Loucy (cell line): ENCODE data around the gene DNAJC28.

Source experiments
- H2AFZ ChIP-seq: fragments of 200-600 bp; sonication (generic); 2 replicates; pipeline ENCODE4 v1.6.0; 2016; ENCODE audit warnings: antibody characterized with exemption, mild to moderate bottlenecking, low read length, moderate library complexity
- H3F3A ChIP-seq: fragments of 200-600 bp; 2 replicates; pipeline ENCODE4 v1.6.0; 2016; ENCODE audit warnings: antibody characterized with exemption, low read depth, mild to moderate bottlenecking
- H3K27me3 ChIP-seq: fragments of 200-600 bp; sonication (generic); 2 replicates; pipeline ENCODE4 v1.6.1; 2014; ENCODE audit warnings: low read length, mild to moderate bottlenecking; ENCODE audit not compliant: insufficient read depth, poor library complexity, severe bottlenecking
- H3K36me3 ChIP-seq: fragments of 200-600 bp; sonication (generic); 2 replicates; pipeline ENCODE4 v1.6.1; 2016; ENCODE audit warnings: low read length; ENCODE audit not compliant: insufficient read depth
- H3K4me1 ChIP-seq: fragments of 200-600 bp; sonication (generic); 2 replicates; pipeline ENCODE4 v1.5.1; 2014; ENCODE audit warnings: low read length, mild to moderate bottlenecking; ENCODE audit not compliant: insufficient read depth, poor library complexity, severe bottlenecking
- H3K4me2 ChIP-seq: fragments of 200-600 bp; sonication (generic); 2 replicates; pipeline ENCODE4 v1.6.0; 2014; ENCODE audit warnings: antibody characterized with exemption, low read length, low read depth, mild to moderate bottlenecking; ENCODE audit not compliant: poor library complexity, severe bottlenecking
- H3K4me3 ChIP-seq: fragments of 200-600 bp; sonication (generic); 2 replicates; pipeline ENCODE4 v1.5.1; 2014; ENCODE audit warnings: low read length, mild to moderate bottlenecking, mixed read lengths; ENCODE audit not compliant: poor library complexity, severe bottlenecking
- H3K79me2 ChIP-seq: fragments of 200-600 bp; sonication (generic); 2 replicates; pipeline ENCODE4 v1.6.1; 2014; ENCODE audit warnings: low read length; ENCODE audit not compliant: insufficient read depth
- H3K9ac ChIP-seq: fragments of 200-600 bp; sonication (generic); 2 replicates; pipeline ENCODE4 v1.6.0; 2014; ENCODE audit warnings: mild to moderate bottlenecking, low read depth, low read length, moderate library complexity; ENCODE audit not compliant: poor library complexity, severe bottlenecking
- H3K9me2 ChIP-seq: fragments of 200-600 bp; sonication (generic); replicated peaks from 2 replicates; pipeline ENCODE4 v1.6.1; 2016; ENCODE audit warnings: low read depth, low read length, mixed read lengths
- H3K9me3 ChIP-seq: fragments of 200-600 bp; sonication (generic); 2 replicates; pipeline ENCODE4 v1.6.1; 2014; ENCODE audit warnings: mild to moderate bottlenecking, antibody characterized with exemption, low read length, low read depth; ENCODE audit not compliant: insufficient read depth
- H4K20me1 ChIP-seq: fragments of 200-600 bp; sonication (generic); 2 replicates; pipeline ENCODE4 v1.6.0; 2014; ENCODE audit warnings: antibody characterized with exemption, low read length, mild to moderate bottlenecking; ENCODE audit not compliant: insufficient read depth, poor library complexity, severe bottlenecking
- CTCF ChIP-seq: fragments of 200-600 bp; sonication (generic); conservative IDR thresholded peaks from 2 replicates; pipeline ENCODE4 v1.5.1; 2014; ENCODE audit warnings: mild to moderate bottlenecking, antibody characterized with exemption, low read length
- EZH2phosphoT487 ChIP-seq: fragments of 200-600 bp; IDR thresholded peaks from 2 replicates; pipeline ENCODE4 v1.6.1; 2018; ENCODE audit warnings: antibody characterized with exemption, mild to moderate bottlenecking, moderate library complexity, borderline replicate concordance

Gene DNAJC28

GRCh38 chr21:33455686-33456446, 35.6 kb downstream of the DNAJC28 start:
- no peak overlapping the region for H3K4me2 ChIP-seq
- H3K9me3 ChIP-seq = no peaks in the 10 kb centered on the region
- H3K36me3 ChIP-seq = peaks cover 35% of the 10 kb centered on the region; the same call in 1 of the 2 replicates

DNA sequence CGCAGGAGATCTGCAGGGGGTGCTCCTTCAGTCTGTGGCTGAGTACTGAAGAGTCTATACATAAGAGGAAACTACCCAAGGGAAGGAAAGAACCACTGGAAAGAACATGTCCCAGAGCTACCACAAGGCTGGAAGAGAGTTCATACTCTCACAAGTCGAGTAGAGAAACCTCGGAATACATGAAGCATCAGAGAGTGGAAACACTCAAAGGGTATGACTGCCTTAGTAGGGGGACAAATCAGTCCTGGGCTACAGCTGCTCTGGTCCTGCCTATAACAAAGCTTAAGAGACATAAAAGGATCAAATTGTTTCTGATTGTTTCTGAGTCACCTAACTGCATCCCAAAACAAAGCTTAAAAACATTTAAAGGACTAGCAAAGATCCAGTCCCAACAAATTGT, 39.2 kb downstream of the DNAJC28 start:
- Histone ChIP-seq H3K79me2 (no peaks in the 10 kb centered on the region), H3K9me3 (no peaks in the 10 kb centered on the region), H3K36me3 (peaks cover 17% of the 10 kb centered on the region; the same call in 1 of the 2 replicates), H3K4me1 (no peaks in the 10 kb centered on the region), H3K9me2 (no peaks in the 10 kb centered on the region), H3K4me3 (no peak overlapping the region), H4K20me1 (no peaks in the 10 kb centered on the region), H3F3A (no peaks in the 10 kb centered on the region), H3K27me3 (no peaks in the 10 kb centered on the region), H3K4me2 (no peak overlapping the region), H2AFZ (no peak overlapping the region), H3K9ac (no peak overlapping the region)
- TF ChIP-seq CTCF (no peak), EZH2phosphoT487 (no peak)

More at GRCh38 chr21:33455686-33456446, 35.6 kb downstream of the DNAJC28 start:
- TF ChIP-seq EZH2phosphoT487 (no peak), CTCF (no peak)
- no peaks in the 10 kb centered on the region for H3K4me1 ChIP-seq
- H2AFZ ChIP-seq = no peak overlapping the region
- H3K9ac ChIP-seq = no peak overlapping the region
- no peaks in the 10 kb centered on the region for H4K20me1 ChIP-seq
- no peaks in the 10 kb centered on the region for H3K9me2 ChIP-seq
- no peaks in the 10 kb centered on the region for H3K79me2 ChIP-seq
- H3K27me3 ChIP-seq = no peaks in the 10 kb centered on the region
- H3F3A ChIP-seq = no peaks in the 10 kb centered on the region
- H3K4me3 ChIP-seq = no peak overlapping the region

GRCh38 chr21:33451634-33452071, 39.9 kb downstream of the DNAJC28 start:
- Histone ChIP-seq H3K36me3 (peaks cover 14% of the 10 kb centered on the region; the same call in 1 of the 2 replicates), H3K4me3 (no peak overlapping the region), H3K4me1 (no peaks in the 10 kb centered on the region), H2AFZ (no peak overlapping the region), H3K9ac (no peak overlapping the region), H3K9me2 (no peaks in the 10 kb centered on the region), H3F3A (no peaks in the 10 kb centered on the region), H3K79me2 (no peaks in the 10 kb centered on the region), H3K9me3 (no peaks in the 10 kb centered on the region), H3K27me3 (no peaks in the 10 kb centered on the region), H3K4me2 (no peak overlapping the region), H4K20me1 (no peaks in the 10 kb centered on the region)
- TF ChIP-seq CTCF (no peak), EZH2phosphoT487 (no peak)
